VCaP (cell line): ENCODE measurements around the gene CHL1.

Source experiments
- H3K27ac ChIP-seq: fragments of 450-650 bp; 2 replicates; pipeline ENCODE4 v1.5.1; 2017
- CTCF ChIP-seq: fragments of 450-650 bp; conservative IDR thresholded peaks from 2 replicates; pipeline ENCODE4 v1.5.1; 2017; ENCODE audit warnings: mild to moderate bottlenecking, moderate library complexity

Gene CHL1

GRCh38 chr3:264394-265156 lies 68.0 kb downstream of the CHL1 start:
- no peak for TF ChIP-seq CTCF
- H3K27ac ChIP-seq = no peak overlapping the region

GRCh38 chr3:267101-267500 lies 70.5 kb downstream of the CHL1 start:
- no peak overlapping the region for H3K27ac ChIP-seq
- TF ChIP-seq CTCF = no peak

GRCh38 chr3:270688-271087 lies 74.1 kb downstream of the CHL1 start:
- no peak overlapping the region for H3K27ac ChIP-seq
- no peak for TF ChIP-seq CTCF

- H3K27ac ChIP-seq = no peak overlapping the region
- TF ChIP-seq CTCF = no peak
These were observed 78.4 kb downstream of the CHL1 start for GRCh38 chr3:274927-275326.

GRCh38 chr3:277873-278272 lies 81.3 kb downstream of the CHL1 start:
- H3K27ac ChIP-seq = no peak overlapping the region
- no peak for TF ChIP-seq CTCF

GRCh38 chr3:278300-279064 lies 81.9 kb downstream of the CHL1 start:
- H3K27ac ChIP-seq = no peak overlapping the region
- TF ChIP-seq CTCF = no peak

GRCh38 chr3:279325-279724 lies 82.8 kb downstream of the CHL1 start:
- no peak for TF ChIP-seq CTCF
- H3K27ac ChIP-seq = no peak overlapping the region
